GM12878 (cell line): ENCODE results near the gene MCC. TPM values are rescaled to one million over a fixed set of nuclear protein-coding genes. Genes with fewer than 3 reads are reported as not detected.

ENCODE experiments used
- ATAC-seq: fragments of 200-7000 bp; cut with Tn5 transposase; 3 replicates; pipeline ENCODE4 v1.9.1; 2020; ENCODE audit warnings: mild to moderate bottlenecking, moderate library complexity
- BruUV-seq: library from RNA; stranded (reverse); fragments of 400-500 nt; replicated peaks from 2 replicates; lab custom pipeline; 2021; lab: Mats Ljungman, UMichigan
- CTCF ChIA-PET: fragments of 300-600 bp; sonication (Branson Sonifier 250); formaldehyde crosslinking; extraction: SDS; loops from one replicate; lab custom pipeline; 2021; ENCODE audit warnings: inconsistent platforms; lab: Yijun Ruan, JAX
- POLR2A ChIA-PET: fragments of 350-600 bp; formaldehyde crosslinking; extraction: SDS; loops from one replicate; lab custom pipeline; 2021; ENCODE audit warnings: inconsistent platforms; lab: Charles Lee
- RAD21 ChIA-PET: fragments of 300-600 bp; sonication (Branson Sonifier 250); formaldehyde crosslinking; loops from one replicate; lab custom pipeline; 2023; ENCODE audit warnings: antibody characterized with exemption; ENCODE audit not compliant: unreplicated experiment; lab: Charles Lee
- SMC1A ChIA-PET: fragments of 300-600 bp; sonication (Branson Sonifier 250); formaldehyde crosslinking; loops from one replicate; lab custom pipeline; 2023; ENCODE audit not compliant: unreplicated experiment, uncharacterized antibody; lab: Charles Lee
- DNase-seq: peaks from one replicate; pipeline ENCODE4 v3.0.0-alpha.2; 2011; ENCODE audit warnings: low read depth, low spot score
- FAIRE-seq: peaks from 3 replicates; lab custom pipeline; 2011; peaks lifted over from hg19 to GRCh38; lab: Jason Lieb, UNC
- H2AFZ ChIP-seq: 2 replicates; pipeline ENCODE4 v1.6.0; 2011; ENCODE audit warnings: low read depth, low read length, control low read depth; ENCODE audit not compliant: control insufficient read depth
- H3K27ac ChIP-seq: 2 replicates; pipeline ENCODE4 v1.5.1; 2011; ENCODE audit warnings: control low read depth; ENCODE audit not compliant: control insufficient read depth, insufficient read depth
- H3K27me3 ChIP-seq, 2 experiments: replicated peaks in 1 of 2; 2 replicates each; pipeline versions ENCODE4 v1.6.0 to v1.6.1; 2011; ENCODE audit warnings: low read length in 1 of 2; ENCODE audit not compliant: control insufficient read depth in 2 of 2, insufficient read depth in 2 of 2
- H3K36me3 ChIP-seq, 2 experiments: 2 replicates each; pipeline ENCODE4 v1.5.1; 2011; ENCODE audit warnings: low read length in 1 of 2; ENCODE audit not compliant: control insufficient read depth in 2 of 2, insufficient read depth in 2 of 2
- H3K4me1 ChIP-seq: 2 replicates; pipeline ENCODE4 v1.6.1; 2011; ENCODE audit warnings: mild to moderate bottlenecking, low read length, moderate library complexity, mixed read lengths; ENCODE audit not compliant: control insufficient read depth, insufficient read depth
- H3K4me2 ChIP-seq: 2 replicates; pipeline ENCODE4 v1.6.0; 2011; ENCODE audit warnings: control low read depth; ENCODE audit not compliant: control insufficient read depth, insufficient read depth
- H3K4me3 ChIP-seq: fragments of 200-600 bp; sonication (generic); 2 replicates; pipeline ENCODE4 v1.5.1; 2016
- H3K79me2 ChIP-seq: 2 replicates; pipeline ENCODE4 v1.6.0; 2011; ENCODE audit warnings: low read length; ENCODE audit not compliant: control insufficient read depth, insufficient read depth
- H3K9ac ChIP-seq: 2 replicates; pipeline ENCODE4 v1.8.0; 2011; ENCODE audit warnings: low read length, control low read depth, mixed read lengths; ENCODE audit not compliant: control insufficient read depth, insufficient read depth
- H3K9me3 ChIP-seq: replicated peaks from 3 replicates; pipeline ENCODE4 v1.5.1; 2011; ENCODE audit warnings: mild to moderate bottlenecking, low read length; ENCODE audit not compliant: control insufficient read depth, insufficient read depth
- H4K20me1 ChIP-seq: 2 replicates; pipeline ENCODE4 v1.6.0; 2011; ENCODE audit not compliant: control insufficient read depth, insufficient read depth
- CEBPB ChIP-seq, 2 experiments: fragments of 150-350 bp in 1 of 2; IDR thresholded peaks; 2 replicates each; pipeline ENCODE4 v1.6.1; 2012 to 2014; ENCODE audit warnings: low read depth in 2 of 2, low read length in 2 of 2, borderline replicate concordance in 1 of 2, inconsistent platforms in 1 of 2
- HCFC1 ChIP-seq: fragments of 150-350 bp; IDR thresholded peaks from 2 replicates; pipeline ENCODE4 v1.6.1; 2014; ENCODE audit warnings: low read length
- HDAC6 ChIP-seq: fragments of 200-600 bp; sonication (generic); IDR thresholded peaks from one replicate; pipeline ENCODE4 v1.8.0; 2017; ENCODE audit warnings: antibody characterized with exemption; ENCODE audit not compliant: unreplicated experiment
- MAX ChIP-seq: IDR thresholded peaks from 2 replicates; pipeline ENCODE4 v1.6.1; 2012; ENCODE audit warnings: low read depth, low read length, improper control_type of control experiment
- PKNOX1 ChIP-seq: fragments of 450-650 bp; IDR thresholded peaks from 2 replicates; pipeline ENCODE4 v1.6.1; 2016; ENCODE audit warnings: mild to moderate bottlenecking
- POLR2AphosphoS2 ChIP-seq: IDR thresholded peaks from 2 replicates; pipeline ENCODE4 v1.6.1; 2011; ENCODE audit warnings: low read depth, mild to moderate bottlenecking, low read length, improper control_type of control experiment, moderate library complexity
- RUNX3 ChIP-seq: IDR thresholded peaks from 2 replicates; pipeline ENCODE4 v1.6.1; 2012; ENCODE audit warnings: low read length, inconsistent platforms
- SRF ChIP-seq, 2 experiments: IDR thresholded peaks; 2 replicates each; pipeline ENCODE4 v1.6.1; 2011; ENCODE audit warnings: low read depth in 2 of 2, low read length in 2 of 2, mild to moderate bottlenecking in 1 of 2, moderate library complexity in 1 of 2
- YY1 ChIP-seq: IDR thresholded peaks from 2 replicates; pipeline ENCODE4 v1.6.1; 2011; ENCODE audit warnings: low read depth, mild to moderate bottlenecking, low read length
- ZNF384 ChIP-seq: IDR thresholded peaks from 2 replicates; pipeline ENCODE4 v1.6.1; 2012; ENCODE audit warnings: low read depth, mild to moderate bottlenecking, low read length, improper control_type of control experiment, borderline replicate concordance
- WGBS: methylation state at CpG from one replicate; pipeline ENCODE4 v1.1.6; 2016; ENCODE audit warnings: low lambda C conversion rate; ENCODE audit not compliant: insufficient replicate concordance, insufficient coverage; ENCODE audit errors: missing lambda C conversion rate; 5-methylcytosine and 5-hydroxymethylcytosine counted together
- in situ Hi-C: fragments of 300-500 bp; cut with MboI; formaldehyde crosslinking; loops from 9 replicates; pipeline ENCODE4 v1.14.3; 2018; ENCODE audit warnings: mixed read lengths
- intact Hi-C: fragments of 100-400 bp; cut with micrococcal nuclease; formaldehyde crosslinking; loops from one replicate; pipeline ENCODE4 v1.14.2; 2022; ENCODE audit not compliant: unreplicated experiment
- polyA plus RNA-seq, 11 experiments: library from polyadenylated mRNA; depleted of rRNA in 4 of 11; unstranded in 6 of 11; stranded (reverse) in 5 of 11; fragments of >200 nt; fragmentation: Nextera tagmentation in 4 of 11; fragmentation: Illumina TruSeq in 1 of 11; extraction: Ambion mirVana in 4 of 11; extraction: Trizol in 1 of 11; gene quantifications; 1 replicate in 1 of 11; 2 replicates in 10 of 11; pipeline versions ENCODE4 v1.2.1 to v1.2.3, GENCODE V29; 2011 to 2016; ENCODE audit warnings: inconsistent platforms in 2 of 11, missing spikeins in 2 of 11, low read depth in 1 of 11
- total RNA-seq, 4 experiments: library from RNA; depleted of rRNA in 3 of 4; stranded (reverse); fragments of >200 nt in 3 of 4; fragmentation: Illumina TruSeq in 1 of 4; extraction: Trizol in 1 of 4; gene quantifications; 2 replicates each; pipeline versions ENCODE4 v1.2.1 to v1.2.3, GENCODE V29; 2013 to 2021

The MCC gene
- total and polyA plus RNA-seq, 10 of the 15 experiments (the other 5 are each of a cell fraction or from before 2014, with no cell fraction given) = 0.03 to 0.86 (median 0.16) TPM

GRCh38 chr5:113299591-113299990 lies 188.7 kb downstream of the MCC start:
- ChIA-PET SMC1A (interaction anchor here (0.5 kb wide), 1 partner anchor 608 kb away, joined by 3 read pairs; no protein-coding TSS in a partner anchor), CTCF (no interaction called here), RAD21 (interaction anchor here (0.6 kb wide), 1 partner anchor 312 kb away, joined by 3 read pairs; no protein-coding TSS in a partner anchor)
- Histone ChIP-seq H3K4me1 (no peaks in the 10 kb centered on the region), H2AFZ (no peak overlapping the region), H4K20me1 (no peaks in the 10 kb centered on the region), H3K4me3 (no peak overlapping the region), H3K79me2 (no peaks in the 10 kb centered on the region)
- DNase-seq (no peak), FAIRE-seq (no peak)
- intact Hi-C loops = no loop called here
- TF ChIP-seq SRF (IDR thresholded peaks at IDR 0.05; ENCODE audit: low read depth in 2 of 2, low read length in 2 of 2) (no peak), MAX (no peak), ZNF384 (no peak), POLR2AphosphoS2 (no peak), HCFC1 (no peak), CEBPB (IDR thresholded peaks at IDR 0.05; ENCODE audit: borderline replicate concordance in 1 of 2, low read depth in 2 of 2, low read length in 2 of 2) (no peak), RUNX3 (no peak), PKNOX1 (no peak), HDAC6 (no peak), YY1 (no peak)
- TF ChIP-seq, all 136 proteins: peak for 0
- Histone ChIP-seq H3K9ac (no peak overlapping the region), H3K4me2 (no peak overlapping the region), H3K27me3 (peaks cover 4 to 7% of the 10 kb centered on the region in 2 experiments), H3K36me3 (no peaks in the 10 kb centered on the region), H3K9me3 (no peaks in the 10 kb centered on the region), H3K27ac (no peak overlapping the region)
- ATAC-seq = no peak
- no TSS peak for BruUV-seq
- POLR2A ChIA-PET = interaction anchor here (0.7 kb wide), 1 partner anchor 126 kb away, joined by 3 read pairs; no protein-coding TSS in a partner anchor
- in situ Hi-C loops = no loop called here
- WGBS = 37% methylated on average over 1 of the region's 1 CpG
